ENCODE results near the gene TMC2.

GRCh38 chr20:2640899-2641298 is 104.5 kb downstream of the TMC2 start:
- TF ChIP-seq CTCF (IDR thresholded peaks at IDR 0.05 in 8 of 11, conservative IDR thresholded peaks at IDR 0.05 in 3 of 11) (no peak), POLR2A (IDR thresholded peaks at IDR 0.05) (no peak)

Measured in spleen (tissue), 7 donors.